PC-3 (cell line): ENCODE data around the gene CROCC. TPM values are rescaled to one million over a fixed set of nuclear protein-coding genes. Genes with fewer than 3 reads are reported as not detected.
A peak's percentile ranks its signal among the peaks of the same experiment; 100 is the strongest.

Source experiments
- ATAC-seq: fragments of 200-7000 bp; cut with Tn5 transposase; 2 replicates; pipeline ENCODE4 v1.9.1; 2020; ENCODE audit warnings: mild to moderate bottlenecking, moderate library complexity
- BruUV-seq: library from RNA; stranded (reverse); fragments of 400-500 nt; replicated peaks from 2 replicates; lab custom pipeline; 2021; lab: Mats Ljungman, UMichigan
- CTCF ChIA-PET: fragments of 300-600 bp; sonication (Branson Sonifier 250); formaldehyde crosslinking; loops from one replicate; lab custom pipeline; 2022; ENCODE audit warnings: antibody characterized with exemption; lab: Charles Lee
- POLR2A ChIA-PET: fragments of 300-600 bp; sonication (Branson Sonifier 250); formaldehyde crosslinking; loops from one replicate; lab custom pipeline; 2022; ENCODE audit warnings: antibody characterized with exemption; ENCODE audit not compliant: unreplicated experiment; lab: Charles Lee
- DNase-seq: peaks from one replicate; pipeline ENCODE4 v3.0.0-alpha.2; 2015
- H2AFZ ChIP-seq: fragments of 300-600 bp; sonication (generic); 2 replicates; pipeline ENCODE4 v1.6.0; 2016; ENCODE audit warnings: antibody characterized with exemption, low read length
- H3F3A ChIP-seq: fragments of 300-600 bp; sonication (generic); one replicate; pipeline ENCODE4 v1.6.0; 2017; ENCODE audit warnings: antibody characterized with exemption, low read length, control low read depth, mild to moderate bottlenecking; ENCODE audit not compliant: unreplicated experiment
- H3K27ac ChIP-seq: fragments of 300-600 bp; sonication (generic); 2 replicates; pipeline ENCODE4 v1.5.1; 2016; ENCODE audit warnings: mild to moderate bottlenecking, low read length
- H3K27me3 ChIP-seq: fragments of 300-600 bp; sonication (generic); 2 replicates; pipeline ENCODE4 v1.6.1; 2016; ENCODE audit warnings: low read length, mixed read lengths
- H3K36me3 ChIP-seq: fragments of 300-600 bp; sonication (generic); 2 replicates; pipeline ENCODE4 v1.6.1; 2016; ENCODE audit warnings: low read depth, mixed run types, low read length, mixed read lengths
- H3K4me1 ChIP-seq: fragments of 300-600 bp; sonication (generic); 2 replicates; pipeline ENCODE4 v1.5.1; 2016; ENCODE audit warnings: low read length; ENCODE audit not compliant: insufficient read depth
- H3K4me2 ChIP-seq: fragments of 300-600 bp; sonication (generic); 2 replicates; pipeline ENCODE4 v1.6.0; 2016; ENCODE audit warnings: low read length
- H3K4me3 ChIP-seq: fragments of 300-600 bp; sonication (generic); 2 replicates; pipeline ENCODE4 v1.5.1; 2016; ENCODE audit warnings: mild to moderate bottlenecking, low read length, mixed read lengths
- H3K79me2 ChIP-seq: fragments of 300-600 bp; sonication (generic); 2 replicates; pipeline ENCODE4 v1.6.1; 2017; ENCODE audit warnings: low read length, mixed read lengths
- H3K9ac ChIP-seq: fragments of 300-600 bp; sonication (generic); 2 replicates; pipeline ENCODE4 v1.6.0; 2016; ENCODE audit warnings: mild to moderate bottlenecking, low read length
- H3K9me2 ChIP-seq: fragments of 300-600 bp; sonication (generic); replicated peaks from 2 replicates; pipeline ENCODE4 v1.6.1; 2016; ENCODE audit warnings: mixed run types, low read length, mixed read lengths
- H3K9me3 ChIP-seq: fragments of 300-600 bp; sonication (generic); 2 replicates; pipeline ENCODE4 v1.6.1; 2016; ENCODE audit warnings: low read length, mixed read lengths
- H4K20me1 ChIP-seq: fragments of 300-600 bp; sonication (generic); 2 replicates; pipeline ENCODE4 v1.6.1; 2016; ENCODE audit warnings: low read length, mixed read lengths
- EZH2 ChIP-seq: fragments of 300-600 bp; sonication (generic); IDR thresholded peaks from one replicate; pipeline ENCODE4 v1.6.1; 2017; ENCODE audit warnings: antibody characterized with exemption, mild to moderate bottlenecking, low read length; ENCODE audit not compliant: unreplicated experiment
- EZH2phosphoT487 ChIP-seq: fragments of 300-600 bp; sonication (generic); IDR thresholded peaks from 2 replicates; pipeline ENCODE4 v1.6.1; 2018; ENCODE audit warnings: mild to moderate bottlenecking, antibody characterized with exemption, low read length, borderline replicate concordance
- intact Hi-C: fragments of 100-400 bp; cut with micrococcal nuclease; formaldehyde crosslinking; loops from 2 replicates; pipeline ENCODE4 v1.9.0; 2023
- total RNA-seq: library from RNA; depleted of rRNA; stranded (reverse); fragments of >200 nt; gene quantifications from 2 replicates; pipeline ENCODE4 v1.2.3, GENCODE V29; 2014
- TF ChIP-seq, protein P1 (sequence below): fragments of 300-600 bp; sonication (generic); conservative IDR thresholded peaks from 2 replicates; pipeline ENCODE4 v1.5.1; 2017; ENCODE audit warnings: antibody characterized with exemption, low read depth, mild to moderate bottlenecking, low read length

The CROCC gene
- total RNA-seq, 1 experiment from 2014 or later: 24.6 TPM

DNA sequence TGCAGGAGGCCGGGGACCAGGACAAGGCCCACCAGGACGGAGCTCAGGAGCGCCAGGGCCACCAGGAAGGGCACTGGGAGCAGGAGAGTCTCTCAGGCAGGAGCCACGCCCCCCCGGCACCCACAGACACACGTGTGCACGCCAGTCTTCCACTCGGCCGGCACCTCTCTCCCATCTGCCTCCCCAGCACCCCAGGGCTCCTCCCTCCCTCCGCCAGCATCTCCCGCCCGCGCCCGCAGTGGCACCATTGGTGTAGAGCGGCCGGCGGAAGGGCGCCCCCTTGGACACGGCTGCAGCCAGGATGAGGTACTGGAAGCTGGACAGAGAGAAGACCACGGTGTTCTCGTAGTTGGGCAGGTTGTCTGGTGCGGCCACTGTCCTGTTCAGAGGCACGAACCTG, 64.8 kb downstream of the CROCC start:
- Histone ChIP-seq H3K4me1 (peaks cover 35% of the 10 kb centered on the region), H3K9me3 (no peaks in the 10 kb centered on the region), H3K36me3 (no peaks in the 10 kb centered on the region), H3K4me3 (no peak overlapping the region), H3K79me2 (no peaks in the 10 kb centered on the region), H4K20me1 (no peaks in the 10 kb centered on the region), H2AFZ (no peak overlapping the region), H3K9me2 (no peaks in the 10 kb centered on the region), H3K4me2 (no peak overlapping the region), H3K27me3 (no peaks in the 10 kb centered on the region), H3K9ac (no peak overlapping the region), H3K27ac (no peak overlapping the region), H3F3A (no peaks in the 10 kb centered on the region)
- CTCF ChIA-PET: interaction anchor here (0.9 to 1.0 kb wide), 2 partner anchors 17 to 26 kb away, joined by 3 read pairs; no protein-coding TSS in a partner anchor
- intact Hi-C loops: no loop called here
- DNase-seq (no peak), ATAC-seq (no peak)
- POLR2A ChIA-PET: no interaction called here
- no TSS peak for BruUV-seq
- TF ChIP-seq EZH2: no peak
- no peak for TF ChIP-seq EZH2phosphoT487
- TF ChIP-seq, protein P1, sequence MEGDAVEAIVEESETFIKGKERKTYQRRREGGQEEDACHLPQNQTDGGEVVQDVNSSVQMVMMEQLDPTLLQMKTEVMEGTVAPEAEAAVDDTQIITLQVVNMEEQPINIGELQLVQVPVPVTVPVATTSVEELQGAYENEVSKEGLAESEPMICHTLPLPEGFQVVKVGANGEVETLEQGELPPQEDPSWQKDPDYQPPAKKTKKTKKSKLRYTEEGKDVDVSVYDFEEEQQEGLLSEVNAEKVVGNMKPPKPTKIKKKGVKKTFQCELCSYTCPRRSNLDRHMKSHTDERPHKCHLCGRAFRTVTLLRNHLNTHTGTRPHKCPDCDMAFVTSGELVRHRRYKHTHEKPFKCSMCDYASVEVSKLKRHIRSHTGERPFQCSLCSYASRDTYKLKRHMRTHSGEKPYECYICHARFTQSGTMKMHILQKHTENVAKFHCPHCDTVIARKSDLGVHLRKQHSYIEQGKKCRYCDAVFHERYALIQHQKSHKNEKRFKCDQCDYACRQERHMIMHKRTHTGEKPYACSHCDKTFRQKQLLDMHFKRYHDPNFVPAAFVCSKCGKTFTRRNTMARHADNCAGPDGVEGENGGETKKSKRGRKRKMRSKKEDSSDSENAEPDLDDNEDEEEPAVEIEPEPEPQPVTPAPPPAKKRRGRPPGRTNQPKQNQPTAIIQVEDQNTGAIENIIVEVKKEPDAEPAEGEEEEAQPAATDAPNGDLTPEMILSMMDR: no peak

- H4K20me1 ChIP-seq: no peaks in the 10 kb centered on the region
- no peaks in the 10 kb centered on the region for H3K27me3 ChIP-seq
- ChIA-PET POLR2A (no interaction called here), CTCF (interaction anchor here (0.9 to 1.0 kb wide), 2 partner anchors 17 to 26 kb away, joined by 3 read pairs; no protein-coding TSS in a partner anchor)
- H3K4me2 ChIP-seq: no peak overlapping the region
- peaks cover 31% of the 10 kb centered on the region for H3K4me1 ChIP-seq
- intact Hi-C loops: no loop called here
- no peaks in the 10 kb centered on the region for H3K9me2 ChIP-seq
- no peak overlapping the region for H2AFZ ChIP-seq
- DNase-seq (no peak), ATAC-seq (no peak)
- no peaks in the 10 kb centered on the region for H3K9me3 ChIP-seq
- no TSS peak for BruUV-seq
- no peaks in the 10 kb centered on the region for H3K36me3 ChIP-seq
- no peak overlapping the region for H3K27ac ChIP-seq
- TF ChIP-seq, protein P1: peak; percentile 59
- no peak for TF ChIP-seq EZH2
- H3K4me3 ChIP-seq: no peak overlapping the region
- H3F3A ChIP-seq: no peaks in the 10 kb centered on the region
- H3K79me2 ChIP-seq: no peaks in the 10 kb centered on the region
- no peak overlapping the region for H3K9ac ChIP-seq
These were observed 65.2 kb downstream of the CROCC start for GRCh38 chr1:16986962-16987361.

- TF ChIP-seq EZH2: no peak
- TF ChIP-seq EZH2phosphoT487: no peak
- TF ChIP-seq, protein P1: no peak
- Histone ChIP-seq H3K79me2 (no peaks in the 10 kb centered on the region), H3K36me3 (no peaks in the 10 kb centered on the region), H3K9ac (no peak overlapping the region), H3K9me3 (no peaks in the 10 kb centered on the region), H3K4me3 (no peak overlapping the region), H4K20me1 (no peaks in the 10 kb centered on the region), H3K9me2 (no peaks in the 10 kb centered on the region), H3K4me1 (peaks cover 21% of the 10 kb centered on the region), H3K27me3 (no peaks in the 10 kb centered on the region), H3F3A (no peaks in the 10 kb centered on the region), H3K27ac (no peak overlapping the region), H3K4me2 (no peak overlapping the region), H2AFZ (no peak overlapping the region)
- no peak for DNase-seq
- POLR2A ChIA-PET: no interaction called here
- CTCF ChIA-PET: no interaction called here
- ATAC-seq: no peak
- BruUV-seq: no TSS peak
- intact Hi-C loops: no loop called here
These were observed 66.5 kb downstream of the CROCC start for GRCh38 chr1:16988210-16988609.
